Naive B cell (primary cell): Measurements from ENCODE around the gene HIVEP1. TPM values are rescaled to one million over a fixed set of nuclear protein-coding genes. Genes with fewer than 3 reads are reported as not detected.

ENCODE experiments used
- ATAC-seq, 2 donors: fragments of 150-1000 bp; cut with Tn5 transposase; 2 replicates each; pipeline ENCODE4 v1.10.0; 2021; ENCODE audit warnings: low read depth in 2 of 2, mild to moderate bottlenecking in 2 of 2, moderate library complexity in 2 of 2
- DNase-seq: peaks from one replicate; pipeline ENCODE4 v3.0.0; 2022
- H3K27ac Mint-ChIP-seq, 6 donors: one replicate each; pipeline ENCODE4 v1.8.0; 2020 to 2022; ENCODE audit warnings: mild to moderate bottlenecking in 6 of 6, mixed read lengths in 6 of 6, moderate library complexity in 5 of 6, inconsistent platforms in 2 of 6
- H3K27me3 Mint-ChIP-seq, 3 donors: one replicate each; pipeline ENCODE4 v1.8.0; 2021 to 2022; ENCODE audit warnings: mixed read lengths in 3 of 3, mild to moderate bottlenecking in 1 of 3
- H3K36me3 Mint-ChIP-seq, 2 donors: one replicate each; pipeline ENCODE4 v1.8.0; 2020 to 2022; ENCODE audit warnings: mixed read lengths in 2 of 2, inconsistent platforms in 1 of 2, mild to moderate bottlenecking in 1 of 2
- H3K4me1 Mint-ChIP-seq, 3 donors: one replicate each; pipeline ENCODE4 v1.8.0; 2020 to 2022; ENCODE audit warnings: mixed read lengths in 3 of 3, inconsistent platforms in 1 of 3, mild to moderate bottlenecking in 1 of 3, moderate library complexity in 1 of 3
- H3K4me3 Mint-ChIP-seq, 8 donors: one replicate each; pipeline ENCODE4 v1.8.0; 2020 to 2022; ENCODE audit warnings: mild to moderate bottlenecking in 8 of 8, mixed read lengths in 8 of 8, moderate library complexity in 8 of 8, inconsistent platforms in 2 of 8
- H3K9me3 Mint-ChIP-seq, 7 donors: one replicate each; pipeline ENCODE4 v1.8.0; 2020 to 2022; ENCODE audit warnings: mixed read lengths in 7 of 7, mild to moderate bottlenecking in 5 of 7, inconsistent platforms in 2 of 7, moderate library complexity in 1 of 7
- polyA plus RNA-seq, 6 donors: library from polyadenylated mRNA; unstranded; fragments of 300-500 nt; fragmentation: Illumina TruSeq; gene quantifications; one replicate each; pipeline ENCODE4 v1.2.3, GENCODE V29; 2021; ENCODE audit warnings: low read depth in 6 of 6

Gene HIVEP1
- polyA plus RNA-seq, 6 donors from 2014 or later, result 8.2 to 10.2 (median 8.7) TPM; not detected in 1

DNA sequence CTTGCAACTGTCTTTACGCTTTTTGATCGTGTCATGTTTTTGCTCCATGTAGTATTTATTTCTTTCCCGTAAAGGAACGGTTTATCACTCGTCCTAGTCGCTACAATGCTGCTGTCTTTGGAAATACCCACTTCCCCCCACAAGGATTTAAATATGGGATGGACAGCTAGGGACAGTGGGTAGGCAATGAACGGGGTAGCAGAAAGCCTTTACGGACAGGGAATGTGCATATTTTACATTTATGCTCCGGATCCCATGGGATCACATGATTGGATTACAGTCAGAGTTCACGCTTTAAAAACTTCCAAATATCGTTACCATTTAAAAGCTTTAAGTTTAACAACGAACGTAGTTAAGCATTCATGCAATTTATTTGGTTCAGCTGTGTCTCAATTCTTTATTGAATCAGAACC is 1.2 kb downstream of the HIVEP1 start:
- Mint-ChIP-seq H3K4me3 (peak overlapping the region; percentile 92 to 99 (median 96)), H3K36me3 (peaks cover 21 to 27% of the 10 kb centered on the region in 2 donors), H3K9me3 (peaks cover 0 to 1% (median 0%) of the 10 kb centered on the region in 7 donors), H3K27ac (peak overlapping the region; percentile 98 to 100 (median 99)), H3K27me3 (no peaks in the 10 kb centered on the region), H3K4me1 (peaks cover 26 to 43% (median 31%) of the 10 kb centered on the region in 3 donors)
- no peak for DNase-seq
- no peak for ATAC-seq

DNA sequence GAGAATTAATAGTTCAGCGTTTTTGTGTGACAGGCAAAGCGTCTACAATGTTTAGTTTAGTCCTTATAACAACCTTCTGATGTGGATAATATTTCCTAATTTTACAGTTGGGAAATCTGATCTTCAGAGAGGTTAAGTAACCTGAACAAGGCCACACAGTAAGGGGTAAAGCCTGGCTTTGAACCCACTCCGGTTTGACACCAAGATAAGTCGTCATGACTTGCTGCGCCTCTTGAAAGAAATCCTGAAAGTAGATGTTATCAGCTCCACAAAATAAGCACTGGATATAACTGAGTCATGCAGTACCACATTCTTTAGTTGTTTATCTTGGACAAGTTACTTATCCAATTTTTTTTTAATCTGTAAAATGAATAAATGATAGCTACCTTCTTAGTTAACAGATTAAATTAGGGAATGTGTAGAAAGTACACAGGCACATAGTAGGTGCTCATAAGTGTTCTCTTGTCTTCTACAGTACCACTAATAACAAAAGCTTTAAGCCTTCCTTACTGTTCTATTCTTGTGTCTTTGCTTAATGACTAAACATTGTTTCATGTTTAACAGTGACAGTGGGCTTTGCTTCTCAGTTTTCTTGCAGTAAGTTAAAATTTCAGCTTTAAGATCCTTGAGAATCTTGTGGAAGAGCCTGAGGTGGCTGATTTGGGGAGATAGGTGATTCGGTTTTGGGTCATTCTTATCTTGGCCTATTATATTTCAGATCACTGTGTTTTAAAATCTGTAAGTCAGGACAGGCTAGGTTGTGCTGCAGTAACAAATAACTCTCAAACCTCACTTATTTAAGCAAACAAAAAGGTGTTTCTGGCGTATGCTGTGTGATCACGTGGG is 2.1 kb downstream of the HIVEP1 start:
- H3K27ac Mint-ChIP-seq, result peak overlapping the region in 4 of 6 donors; percentile 1 to 100 (median 94)
- H3K36me3 Mint-ChIP-seq, result peaks cover 27 to 29% of the 10 kb centered on the region in 2 donors
- ATAC-seq, result no peak

DNA sequence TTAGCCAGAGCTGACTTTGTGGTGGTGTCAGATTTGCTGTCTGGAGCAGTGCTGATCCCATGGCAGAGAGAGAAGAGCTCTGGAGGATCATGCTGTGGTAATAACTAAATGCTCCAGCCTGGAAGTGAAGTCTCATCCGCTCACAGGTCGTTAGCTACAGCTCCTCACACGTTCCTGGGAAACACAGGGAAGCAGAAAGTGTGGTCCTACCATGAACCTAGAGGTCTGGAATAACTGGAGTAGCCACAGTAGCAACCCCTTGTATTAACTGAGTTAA is 2.7 kb downstream of the HIVEP1 start:
- H3K36me3 Mint-ChIP-seq, result peaks cover 27 to 30% of the 10 kb centered on the region in 2 donors
- peaks cover 25 to 48% (median 30%) of the 10 kb centered on the region in 3 donors for H3K4me1 Mint-ChIP-seq
- peaks cover 0 to 1% (median 0%) of the 10 kb centered on the region in 7 donors for H3K9me3 Mint-ChIP-seq
- H3K27ac Mint-ChIP-seq, result peak overlapping the region in 5 of 6 donors; percentile 1 to 100 (median 70)
- H3K4me3 Mint-ChIP-seq, result peak overlapping the region in 2 of 8 donors; percentile 84 to 92
- no peak for ATAC-seq
- H3K27me3 Mint-ChIP-seq, result no peaks in the 10 kb centered on the region
- no peak for DNase-seq

More for the DNA sequence above, 2.1 kb downstream of the HIVEP1 start:
- Mint-ChIP-seq H3K4me3 (peak overlapping the region in 6 of 8 donors; percentile 15 to 99 (median 96)), H3K27me3 (no peaks in the 10 kb centered on the region), H3K4me1 (peaks cover 27 to 46% (median 29%) of the 10 kb centered on the region in 3 donors), H3K9me3 (peaks cover 0 to 1% (median 0%) of the 10 kb centered on the region in 7 donors)
- DNase-seq, result no peak

DNA sequence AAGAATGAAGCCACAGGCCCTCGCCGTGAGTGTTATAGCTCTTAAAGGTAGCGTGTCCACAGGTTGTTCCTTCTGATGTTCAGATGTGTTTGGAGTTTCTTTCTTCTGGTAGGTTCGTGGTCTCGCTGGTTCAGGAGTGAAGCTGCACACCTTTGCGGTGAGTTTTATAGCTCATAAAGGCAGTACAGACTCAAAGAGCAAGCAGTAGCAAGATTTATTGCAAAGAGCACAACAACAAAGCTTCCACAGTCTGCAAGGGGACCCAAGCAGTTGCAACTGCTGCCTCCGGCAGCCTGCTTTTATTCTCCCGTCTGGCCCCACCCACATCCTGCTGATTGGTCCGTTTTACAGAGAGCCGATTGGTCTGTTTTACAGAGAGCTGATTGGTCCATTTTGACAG is 5.2 kb downstream of the HIVEP1 start:
- no peak for DNase-seq
- H3K36me3 Mint-ChIP-seq, result peaks cover 40 to 44% of the 10 kb centered on the region in 2 donors
- H3K4me3 Mint-ChIP-seq, result no peak overlapping the region
- peak overlapping the region in 3 of 6 donors; percentile 22 to 56 (median 54) for H3K27ac Mint-ChIP-seq
- peaks cover 22 to 51% (median 34%) of the 10 kb centered on the region in 3 donors for H3K4me1 Mint-ChIP-seq
- ATAC-seq, result no peak
- no peaks in the 10 kb centered on the region for H3K27me3 Mint-ChIP-seq
- H3K9me3 Mint-ChIP-seq, result peaks cover 0 to 1% (median 0%) of the 10 kb centered on the region in 7 donors

DNA sequence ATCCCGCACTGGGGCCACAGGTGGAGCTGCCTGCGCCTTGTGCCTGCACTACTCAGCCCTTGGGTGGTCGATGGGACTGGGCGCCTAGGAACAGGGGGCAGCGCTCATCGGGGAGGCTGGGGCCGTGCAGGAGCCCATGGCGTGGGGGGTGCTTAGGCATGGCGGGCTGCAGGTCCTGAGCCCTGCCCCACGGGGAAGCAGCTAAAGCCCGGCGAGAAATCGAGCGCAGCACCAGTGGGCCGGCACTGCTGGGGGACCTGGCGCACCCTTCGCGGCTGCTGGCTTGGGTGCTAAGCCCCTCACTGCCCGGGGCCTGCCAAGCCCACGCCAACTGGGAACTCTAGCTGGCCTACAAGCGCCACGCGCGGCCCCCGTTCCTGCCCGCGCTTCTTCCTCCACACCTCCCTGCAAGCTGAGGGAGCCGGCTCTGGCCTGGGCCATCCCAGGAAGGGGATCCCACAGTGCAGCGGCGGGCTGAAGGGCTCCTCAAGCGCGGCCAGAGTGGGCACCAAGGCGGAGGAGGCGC is 5.8 kb downstream of the HIVEP1 start:
- Mint-ChIP-seq H3K27ac (peak overlapping the region in 2 of 6 donors; percentile 51 to 90), H3K4me3 (no peak overlapping the region), H3K4me1 (peaks cover 20 to 51% (median 32%) of the 10 kb centered on the region in 3 donors), H3K36me3 (peaks cover 37 to 44% of the 10 kb centered on the region in 2 donors), H3K9me3 (peaks cover 0 to 1% (median 0%) of the 10 kb centered on the region in 7 donors), H3K27me3 (no peaks in the 10 kb centered on the region)
- no peak for ATAC-seq
- no peak for DNase-seq

DNA sequence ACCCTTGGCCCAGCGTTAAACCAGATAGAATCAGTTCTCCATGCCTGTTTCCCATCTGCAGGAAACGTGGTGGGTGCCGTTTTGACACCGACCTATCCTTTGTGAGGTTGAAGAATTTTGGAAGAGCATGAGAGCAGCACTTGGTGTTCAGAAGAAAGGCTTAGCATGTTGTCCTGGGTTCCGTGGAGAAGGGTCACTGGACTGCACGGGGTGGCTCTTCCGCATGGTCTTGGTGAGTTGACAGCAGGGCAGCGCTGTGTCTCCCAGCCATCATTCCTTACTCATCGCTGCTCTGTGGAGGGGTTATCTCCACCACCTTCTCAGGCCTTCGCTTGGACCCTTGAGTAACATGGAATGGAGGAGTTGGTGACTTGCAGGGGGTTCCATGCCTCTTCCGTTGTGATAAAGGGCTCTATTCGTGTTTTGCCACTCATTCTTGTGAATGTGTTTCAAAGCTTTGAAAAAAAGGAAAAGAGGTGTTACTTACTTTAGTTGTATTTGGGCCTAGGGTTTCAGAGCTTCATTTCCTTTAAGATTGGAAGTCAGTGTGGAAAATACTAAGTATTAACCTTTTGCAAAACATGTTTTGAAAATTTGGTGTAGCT is 8.2 kb downstream of the HIVEP1 start:
- ATAC-seq (no peak), DNase-seq (no peak)
- peaks cover 32 to 37% of the 10 kb centered on the region in 2 donors for H3K36me3 Mint-ChIP-seq
- H3K27ac Mint-ChIP-seq, result peak overlapping the region in 4 of 6 donors; percentile 11 to 91 (median 35)
- H3K27me3 Mint-ChIP-seq, result no peaks in the 10 kb centered on the region
- peaks cover 20 to 42% (median 34%) of the 10 kb centered on the region in 3 donors for H3K4me1 Mint-ChIP-seq
- H3K4me3 Mint-ChIP-seq, result peak overlapping the region in 1 of 8 donors; percentile 6
- peaks cover 0 to 1% (median 0%) of the 10 kb centered on the region in 7 donors for H3K9me3 Mint-ChIP-seq

DNA sequence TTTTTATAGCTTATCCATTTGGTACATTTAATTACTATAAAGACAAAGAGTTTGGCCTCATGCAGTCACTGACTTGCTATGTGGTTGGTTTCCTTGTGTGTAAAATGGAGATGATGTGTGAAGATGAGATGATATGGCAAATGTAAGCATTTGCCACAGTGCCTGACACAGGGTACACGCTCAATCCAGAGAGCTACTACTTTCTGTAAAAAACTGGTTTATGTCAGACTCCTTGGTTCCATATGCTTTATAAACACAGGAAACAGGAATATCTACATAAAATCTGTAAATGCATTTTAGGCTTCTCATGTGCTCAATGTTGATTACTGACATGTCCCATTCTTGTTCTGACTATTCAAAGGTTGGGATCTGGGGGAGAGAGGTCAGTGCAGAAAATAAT is 10.4 kb downstream of the HIVEP1 start:
- DNase-seq, result no peak

DNA sequence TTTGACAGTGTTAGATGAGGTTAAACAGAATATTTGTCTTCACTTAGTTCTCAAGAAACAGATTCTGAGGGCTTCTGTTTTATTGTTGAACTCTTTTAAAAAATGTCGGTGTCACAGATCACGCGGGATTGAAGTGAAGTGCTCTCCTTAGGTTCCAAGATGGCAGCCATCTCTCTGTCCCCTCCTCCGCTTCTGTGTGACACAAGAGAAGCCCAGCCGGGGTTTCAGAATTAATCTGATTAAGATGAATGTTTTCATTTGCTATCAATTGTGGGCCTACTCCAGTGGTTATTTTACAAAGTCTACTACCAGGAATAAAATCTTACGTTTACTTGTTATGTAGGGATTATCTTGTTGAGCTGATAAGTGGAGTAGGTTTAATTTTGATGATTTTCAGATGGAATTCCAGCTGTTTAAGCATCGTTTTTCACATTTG is 10.9 kb downstream of the HIVEP1 start:
- no peak for DNase-seq
- no peak overlapping the region for H3K4me3 Mint-ChIP-seq
- peaks cover 29 to 41% of the 10 kb centered on the region in 2 donors for H3K36me3 Mint-ChIP-seq
- H3K9me3 Mint-ChIP-seq, result peaks cover 0 to 5% (median 0%) of the 10 kb centered on the region in 7 donors
- ATAC-seq, result no peak
- peaks cover 32 to 56% (median 42%) of the 10 kb centered on the region in 3 donors for H3K4me1 Mint-ChIP-seq
- no peaks in the 10 kb centered on the region for H3K27me3 Mint-ChIP-seq
- H3K27ac Mint-ChIP-seq, result peak overlapping the region in 1 of 6 donors; percentile 42

More for the DNA sequence above, 10.4 kb downstream of the HIVEP1 start:
- peaks cover 27 to 38% of the 10 kb centered on the region in 2 donors for H3K36me3 Mint-ChIP-seq
- no peak overlapping the region for H3K27ac Mint-ChIP-seq
- peaks cover 0 to 3% (median 0%) of the 10 kb centered on the region in 7 donors for H3K9me3 Mint-ChIP-seq
- ATAC-seq, result no peak
- H3K27me3 Mint-ChIP-seq, result no peaks in the 10 kb centered on the region
- H3K4me1 Mint-ChIP-seq, result peaks cover 27 to 52% (median 37%) of the 10 kb centered on the region in 3 donors
- H3K4me3 Mint-ChIP-seq, result no peak overlapping the region

DNA sequence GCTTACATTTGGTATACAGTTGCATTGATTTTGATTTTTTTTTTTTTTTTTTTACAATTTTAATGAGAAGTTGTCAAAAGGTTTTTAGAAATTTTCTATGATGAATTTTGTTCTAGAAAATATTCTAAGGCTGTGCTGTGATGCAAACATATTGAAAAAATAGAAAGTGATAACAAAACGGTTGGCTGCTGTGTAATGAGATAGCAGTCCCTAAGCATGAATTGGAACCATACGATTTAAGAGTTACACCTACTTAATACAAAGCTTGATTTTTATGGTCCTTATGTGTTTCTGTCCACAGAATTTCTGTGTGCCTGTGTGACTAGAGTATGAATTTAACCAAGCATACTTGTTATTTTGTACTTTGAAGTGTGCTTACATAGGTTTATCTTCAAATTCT is 12.1 kb downstream of the HIVEP1 start:
- Mint-ChIP-seq H3K9me3 (peaks cover under 1 to 11% (median 4%) of the 10 kb centered on the region in 7 donors), H3K27ac (peak overlapping the region in 2 of 6 donors; percentile 29 to 39), H3K36me3 (peaks cover 40 to 44% of the 10 kb centered on the region in 2 donors), H3K4me3 (no peak overlapping the region), H3K4me1 (peaks cover 26 to 47% (median 44%) of the 10 kb centered on the region in 3 donors), H3K27me3 (no peaks in the 10 kb centered on the region)
- DNase-seq, result no peak
- ATAC-seq, result no peak

DNA sequence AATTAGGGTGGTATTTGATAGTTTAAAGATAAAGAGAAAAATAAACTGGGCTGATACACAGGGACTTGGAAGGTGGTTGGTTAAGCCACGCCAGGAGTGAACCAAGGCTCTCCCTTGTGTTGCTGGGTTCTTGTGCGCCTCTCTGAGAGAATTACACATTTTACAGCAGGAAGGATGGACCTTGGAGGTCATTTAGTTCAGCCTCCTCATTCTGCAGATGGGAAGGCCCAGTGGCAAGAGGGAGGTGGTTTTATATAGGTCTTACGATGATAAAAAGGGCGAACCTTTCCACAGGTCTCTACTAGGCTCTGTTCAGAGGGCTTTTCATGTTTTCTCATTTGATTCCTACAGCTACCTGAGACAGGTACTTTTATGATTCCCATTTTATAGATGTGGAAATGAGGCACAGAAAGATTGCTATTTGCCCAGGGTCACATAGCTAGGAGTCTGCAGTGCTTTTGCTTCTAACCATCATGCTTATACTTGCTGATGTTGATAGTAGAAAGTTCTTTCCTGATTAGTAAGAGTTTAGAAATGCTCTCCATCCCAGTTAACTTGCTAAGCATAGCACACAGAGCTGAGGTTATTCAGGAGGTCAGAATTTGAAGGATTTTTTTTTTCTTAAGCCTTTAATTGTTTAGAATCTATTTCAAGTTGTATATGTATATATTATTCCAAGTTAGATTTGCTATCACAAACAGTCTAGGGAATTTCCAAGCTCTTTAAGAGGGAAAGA is 12.8 kb downstream of the HIVEP1 start:
- H3K27ac Mint-ChIP-seq, result peak overlapping the region in 3 of 6 donors; percentile 11 to 39 (median 29)
- no peak overlapping the region for H3K4me3 Mint-ChIP-seq
- DNase-seq, result no peak
- H3K27me3 Mint-ChIP-seq, result no peaks in the 10 kb centered on the region
- H3K4me1 Mint-ChIP-seq, result peaks cover 26 to 44% (median 43%) of the 10 kb centered on the region in 3 donors
- H3K9me3 Mint-ChIP-seq, result peaks cover 4 to 17% (median 9%) of the 10 kb centered on the region in 7 donors
- no peak for ATAC-seq
- H3K36me3 Mint-ChIP-seq, result peaks cover 46 to 47% of the 10 kb centered on the region in 2 donors

DNA sequence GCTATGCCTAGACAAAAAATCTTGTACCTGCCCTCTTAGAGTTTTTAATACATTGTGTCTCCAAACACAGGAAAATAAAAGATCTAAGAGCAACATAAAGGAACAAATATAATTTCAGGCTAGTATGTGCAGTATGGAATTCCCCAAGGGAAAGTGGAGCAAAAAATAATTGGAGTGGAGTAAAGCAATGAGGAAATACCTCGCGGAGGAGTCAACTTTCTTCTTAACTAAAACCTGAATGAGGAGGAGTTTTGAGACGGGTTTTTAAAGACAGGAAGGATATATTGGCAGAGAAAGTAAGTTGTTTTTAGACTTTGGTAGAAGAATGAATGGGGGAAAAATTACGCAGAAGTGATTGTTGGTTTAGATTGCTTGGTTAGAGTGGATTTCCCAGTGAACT is 14.0 kb downstream of the HIVEP1 start:
- peaks cover 9 to 30% (median 18%) of the 10 kb centered on the region in 7 donors for H3K9me3 Mint-ChIP-seq
- peak overlapping the region in 2 of 6 donors; percentile 0 to 93 for H3K27ac Mint-ChIP-seq
- peaks cover 20 to 40% (median 38%) of the 10 kb centered on the region in 3 donors for H3K4me1 Mint-ChIP-seq
- no peak for ATAC-seq
- peaks cover 51 to 52% of the 10 kb centered on the region in 2 donors for H3K36me3 Mint-ChIP-seq
- no peak overlapping the region for H3K4me3 Mint-ChIP-seq
- no peak for DNase-seq
- H3K27me3 Mint-ChIP-seq, result no peaks in the 10 kb centered on the region

DNA sequence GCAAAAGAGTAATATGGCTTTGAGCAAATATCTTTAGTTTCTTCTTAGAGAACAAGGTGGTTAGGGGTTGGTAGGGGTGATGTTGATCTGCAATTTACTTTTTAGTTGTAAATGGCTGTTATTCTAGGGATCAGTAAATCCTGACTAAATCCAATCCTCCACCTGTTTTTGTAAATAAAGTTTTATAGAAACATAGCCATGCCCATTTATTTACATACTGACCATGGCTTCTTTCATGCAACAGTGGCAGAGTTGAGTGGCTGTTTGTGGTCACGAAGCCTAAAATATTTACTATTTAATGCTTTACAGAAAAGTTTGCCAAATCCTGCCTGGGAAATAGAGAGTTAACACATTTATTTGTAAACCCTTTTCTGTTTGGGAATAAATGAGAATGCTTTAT is 14.7 kb downstream of the HIVEP1 start:
- Mint-ChIP-seq H3K4me1 (peaks cover 16 to 35% (median 34%) of the 10 kb centered on the region in 3 donors), H3K4me3 (no peak overlapping the region), H3K27ac (no peak overlapping the region), H3K36me3 (peaks cover 49 to 52% of the 10 kb centered on the region in 2 donors), H3K27me3 (no peaks in the 10 kb centered on the region), H3K9me3 (peaks cover 9 to 31% (median 20%) of the 10 kb centered on the region in 7 donors)
- DNase-seq (no peak), ATAC-seq (no peak)
